NCI-H2227 (cell line): Measurements from ENCODE around the gene ZNF296.
"Not testable (repeated sequence)": the region's sequence is repeated elsewhere in the genome, so short reads cannot be mapped to it uniquely, and the experiment has no call there.

Experiments
- DNase-seq: peaks from one replicate; lab custom pipeline; 2025; ENCODE audit not compliant: unreplicated experiment; lab: John Stamatoyannopoulos, UW

Gene ZNF296

GRCh38 chr19:45076029-45076850 lies at the start of gene ZNF296:
Gene ZNF296 (minus strand): TSS chr19:45076478. CDS start chr19:45076373, 105 bp downstream.
- peak; percentile 81 for DNase-seq

DNA sequence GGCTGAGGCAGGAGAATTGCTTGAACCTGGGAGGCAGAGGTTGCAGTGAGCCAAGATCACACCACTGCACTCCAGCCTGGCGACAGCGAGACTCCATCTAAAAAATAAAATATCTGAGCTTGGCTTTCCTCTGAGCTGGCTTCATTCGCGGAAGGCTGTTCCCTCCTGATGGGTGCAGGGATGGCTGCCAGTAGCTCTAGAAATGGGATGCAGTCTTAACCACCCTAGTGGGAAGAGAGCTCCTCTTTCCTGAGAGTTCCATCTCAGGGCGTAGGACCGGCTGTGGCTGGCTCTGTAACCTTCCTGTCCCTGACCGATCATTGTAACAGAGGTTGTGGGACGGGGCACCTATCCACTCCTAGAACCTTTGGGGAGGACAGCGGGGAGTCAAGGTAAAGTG lies 49.1 kb upstream of the ZNF296 start:
- DNase-seq: no peak

DNA sequence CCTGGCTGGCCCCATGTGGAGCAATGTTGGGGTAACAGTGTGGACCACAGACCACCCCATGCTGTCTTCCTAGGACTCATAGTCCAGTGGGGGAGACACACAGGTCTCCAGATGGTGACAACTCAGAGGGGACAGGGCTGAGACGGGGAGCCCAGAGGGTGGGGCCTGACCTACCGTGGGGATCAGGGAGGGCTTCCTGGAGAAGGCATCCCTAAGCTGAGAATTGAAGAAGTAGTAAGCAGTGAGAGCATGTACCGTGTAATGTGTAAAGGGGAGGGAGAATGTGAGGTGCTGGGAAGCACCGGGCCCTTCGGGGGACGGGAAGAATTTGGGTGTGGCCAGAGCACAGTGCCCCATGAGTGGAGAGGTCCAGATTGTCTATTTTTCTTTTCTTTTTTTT lies 47.7 kb upstream of the ZNF296 start:
- DNase-seq: no peak

DNA sequence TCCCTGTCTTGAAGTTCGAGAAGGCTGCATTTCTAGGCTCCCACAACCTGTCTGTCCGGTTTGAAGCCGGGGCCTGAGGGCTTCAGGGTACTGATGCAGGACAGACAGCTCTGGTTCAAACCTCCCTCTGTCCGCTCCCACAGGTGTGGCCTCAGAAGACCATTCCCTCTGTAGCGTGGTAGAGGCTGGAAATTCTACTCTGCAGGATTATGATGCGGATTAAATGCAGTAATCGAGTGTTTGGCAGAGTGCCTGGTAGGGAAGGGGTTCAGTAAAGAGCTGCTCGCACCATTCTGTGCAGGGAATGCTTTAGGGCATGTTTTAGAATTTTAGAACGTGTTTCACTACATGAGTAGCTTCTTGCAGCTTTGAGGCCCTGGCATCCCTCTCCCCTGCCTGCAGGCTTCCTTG lies 47.2 kb upstream of the ZNF296 start:
- DNase-seq: no peak

- DNase-seq: no peak
These were observed 46.6 kb upstream of the ZNF296 start for GRCh38 chr19:45122832-45123231.

GRCh38 chr19:45121827-45122345 lies 45.6 kb upstream of the ZNF296 start:
- DNase-seq: no peak

- DNase-seq: no peak
These were observed 43.3 kb upstream of the ZNF296 start for GRCh38 chr19:45119582-45119981.

DNA sequence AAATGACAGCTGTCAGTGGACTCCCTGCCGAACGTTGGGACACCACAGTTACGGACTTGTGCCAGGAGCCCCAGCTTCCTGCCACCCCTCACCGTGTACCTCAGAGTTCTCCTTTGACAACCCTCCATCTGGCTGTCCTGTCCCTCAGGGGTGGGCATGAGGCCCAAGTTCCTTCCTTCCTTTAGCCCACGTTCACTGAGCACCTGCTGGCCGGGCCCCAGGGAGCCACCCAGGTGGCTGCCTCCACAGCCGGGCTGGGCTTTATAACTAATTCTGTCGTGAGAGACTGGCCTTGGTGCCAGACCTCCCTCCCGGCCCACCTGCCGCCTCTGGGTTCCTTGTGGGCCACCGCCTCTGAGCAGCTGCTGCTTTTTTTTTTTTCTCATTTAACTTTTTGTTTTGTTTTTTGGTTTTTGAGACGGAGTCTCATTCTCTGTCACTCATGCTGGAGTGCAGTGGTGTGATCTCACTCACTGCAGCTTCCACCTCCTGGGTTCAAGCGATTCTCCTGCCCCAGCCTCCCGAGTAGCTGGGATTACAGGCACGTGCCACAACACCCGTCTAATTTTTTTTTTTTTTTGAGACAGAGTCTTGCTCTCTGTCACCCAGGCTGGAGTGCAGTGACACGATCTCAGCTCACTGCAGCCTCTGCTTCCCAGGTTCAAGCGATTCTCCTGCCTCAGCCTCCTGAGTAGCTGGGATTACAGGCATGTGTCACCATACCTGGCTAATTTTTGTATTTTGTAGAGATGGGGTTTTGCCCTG lies 42.5 kb upstream of the ZNF296 start:
- not testable (repeated sequence) for DNase-seq

GRCh38 chr19:45118106-45118505 lies 41.8 kb upstream of the ZNF296 start:
- DNase-seq: no peak

DNA sequence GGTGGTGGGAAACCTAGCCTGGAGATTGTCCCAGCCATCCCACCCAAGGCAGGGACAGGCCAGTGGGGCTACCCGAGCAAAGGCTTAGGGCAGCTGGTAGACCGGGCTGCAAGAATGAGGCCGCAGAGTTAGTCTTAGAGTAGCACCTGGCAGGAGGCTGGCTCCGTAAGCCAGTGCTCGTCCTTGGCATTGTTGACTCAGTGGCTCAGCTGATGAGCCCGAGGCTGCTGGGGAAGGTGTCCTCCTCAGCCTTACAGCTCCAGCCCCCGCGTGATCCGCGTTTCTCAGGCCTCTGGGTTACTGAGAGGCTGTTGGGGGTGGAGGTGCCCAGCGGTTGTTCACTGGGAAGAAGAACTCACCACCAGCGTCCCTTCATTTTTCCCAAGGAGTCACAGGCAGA lies 41.4 kb upstream of the ZNF296 start:
- no peak for DNase-seq

- peak; percentile 43 for DNase-seq
These were observed 40.9 kb upstream of the ZNF296 start for GRCh38 chr19:45117167-45117594.

GRCh38 chr19:45115809-45116615 lies 39.7 kb upstream of the ZNF296 start:
- DNase-seq: no peak

GRCh38 chr19:45114116-45114515 lies 37.8 kb upstream of the ZNF296 start:
- no peak for DNase-seq

GRCh38 chr19:45113628-45114027 lies 37.4 kb upstream of the ZNF296 start:
- no peak for DNase-seq

GRCh38 chr19:45112111-45112827 lies 36.0 kb upstream of the ZNF296 start:
- no peak for DNase-seq

DNA sequence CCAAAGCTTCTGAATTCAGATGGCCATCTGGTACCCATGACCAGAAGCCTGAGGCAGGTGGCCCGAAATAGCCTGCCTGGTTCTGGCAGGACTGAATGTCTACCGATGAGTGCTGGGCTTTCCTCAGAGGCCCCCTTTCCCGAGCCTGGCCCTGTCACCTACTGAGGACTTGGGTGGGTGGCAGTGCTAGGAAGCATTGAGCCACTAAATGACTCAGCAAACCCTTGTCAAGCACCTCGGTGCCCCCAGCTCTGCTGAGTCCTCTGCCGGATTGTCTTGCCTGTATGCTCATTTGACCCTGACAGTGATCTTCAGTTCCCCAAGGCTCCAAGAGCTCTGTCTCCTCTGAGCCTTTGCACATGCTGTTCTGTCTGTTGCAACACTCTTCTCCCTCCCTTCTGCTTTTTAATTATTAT lies 34.6 kb upstream of the ZNF296 start:
- no peak for DNase-seq

- no peak for DNase-seq
These were observed 31.4 kb upstream of the ZNF296 start for GRCh38 chr19:45107621-45108150.

- not testable (repeated sequence) for DNase-seq
These were observed 30.1 kb upstream of the ZNF296 start for GRCh38 chr19:45106363-45106762.

DNA sequence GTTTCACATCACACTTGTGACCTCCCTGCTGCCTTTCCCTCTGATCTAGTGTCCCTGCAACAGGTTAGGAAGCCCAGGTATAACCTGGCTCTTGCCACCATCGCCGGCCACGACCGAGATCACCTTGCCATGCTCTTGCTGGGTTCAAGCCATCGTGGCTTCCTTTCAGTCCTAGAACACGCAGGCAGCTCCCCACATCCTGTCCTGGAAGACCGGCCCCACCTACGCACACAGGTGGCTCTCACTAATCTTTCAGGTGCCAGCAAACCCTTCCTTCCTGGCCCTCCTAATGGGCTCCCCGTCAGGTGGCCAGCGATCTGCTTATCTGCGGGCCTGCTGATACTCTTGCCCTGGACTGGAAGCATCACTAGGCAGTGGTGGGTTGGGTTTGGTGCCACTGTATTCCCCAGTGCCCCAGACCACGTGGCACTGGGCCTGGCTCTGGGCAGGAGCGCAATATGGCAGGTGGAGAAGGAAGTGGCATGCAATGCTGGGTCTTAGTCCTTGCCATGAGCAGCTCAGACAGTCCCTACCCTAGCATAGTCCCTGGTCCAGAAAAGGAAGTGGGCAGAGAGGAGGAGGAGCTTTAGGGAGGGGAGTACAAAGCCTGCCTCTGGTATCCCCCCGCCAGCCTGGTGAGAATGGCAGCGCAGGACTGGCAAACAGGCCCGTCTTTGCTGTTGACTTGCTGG lies 28.5 kb upstream of the ZNF296 start:
- DNase-seq: no peak
